Activated T-helper 17 cell treated with anti-CD3 and anti-CD28 coated beads, Interleukin-2, amount 50 U/mL, for 72 hours (primary cell): ENCODE measurements around the gene MYH15. TPM values are rescaled to one million over a fixed set of nuclear protein-coding genes. Genes with fewer than 3 reads are reported as not detected.

Source experiments
- ATAC-seq: fragments of 150-1000 bp; cut with Tn5 transposase; replicated peaks from 2 replicates; pipeline ENCODE4 v1.10.0; 2021; ENCODE audit warnings: mild to moderate bottlenecking, moderate library complexity
- H3K27ac Mint-ChIP-seq: one replicate; pipeline ENCODE4 v1.8.0; 2022; ENCODE audit warnings: mixed read lengths
- H3K27me3 Mint-ChIP-seq: one replicate; pipeline ENCODE4 v1.8.0; 2022; ENCODE audit warnings: mixed read lengths
- H3K36me3 Mint-ChIP-seq: one replicate; pipeline ENCODE4 v1.8.0; 2022; ENCODE audit warnings: low read depth, mild to moderate bottlenecking, mixed read lengths
- H3K4me1 Mint-ChIP-seq: one replicate; pipeline ENCODE4 v1.8.0; 2022; ENCODE audit warnings: mixed read lengths
- H3K4me3 Mint-ChIP-seq: one replicate; pipeline ENCODE4 v1.8.0; 2022; ENCODE audit warnings: mild to moderate bottlenecking, mixed read lengths
- H3K9me3 Mint-ChIP-seq: one replicate; pipeline ENCODE4 v1.8.0; 2022; ENCODE audit warnings: mixed read lengths
- total RNA-seq, 2 donors: library from RNA; stranded (reverse); gene quantifications; one replicate each; pipeline ENCODE4 v1.2.3, GENCODE V29; 2022

The MYH15 gene
- total RNA-seq, 2 donors from 2014 or later: 0.26 to 0.42 TPM

GRCh38 chr3:108438542-108438941 lies 71.9 kb downstream of the MYH15 start:
- no peak for ATAC-seq
- no peak overlapping the region for H3K4me3 Mint-ChIP-seq
- no peaks in the 10 kb centered on the region for H3K36me3 Mint-ChIP-seq
- no peaks in the 10 kb centered on the region for H3K4me1 Mint-ChIP-seq
- no peak overlapping the region for H3K27ac Mint-ChIP-seq
- peaks cover 7% of the 10 kb centered on the region for H3K27me3 Mint-ChIP-seq
- no peaks in the 10 kb centered on the region for H3K9me3 Mint-ChIP-seq

- ATAC-seq: no peak
- no peak overlapping the region for H3K4me3 Mint-ChIP-seq
- H3K27me3 Mint-ChIP-seq: peaks cover 7% of the 10 kb centered on the region
- H3K27ac Mint-ChIP-seq: no peak overlapping the region
- H3K9me3 Mint-ChIP-seq: no peaks in the 10 kb centered on the region
- no peaks in the 10 kb centered on the region for H3K36me3 Mint-ChIP-seq
- no peaks in the 10 kb centered on the region for H3K4me1 Mint-ChIP-seq
These were observed 73.0 kb downstream of the MYH15 start for GRCh38 chr3:108437439-108437838.

GRCh38 chr3:108433928-108434327 lies 76.5 kb downstream of the MYH15 start:
- Mint-ChIP-seq H3K4me3 (no peak overlapping the region), H3K27ac (no peak overlapping the region), H3K9me3 (no peaks in the 10 kb centered on the region)

GRCh38 chr3:108432431-108432830 lies 78.0 kb downstream of the MYH15 start:
- Mint-ChIP-seq H3K4me1 (no peaks in the 10 kb centered on the region), H3K36me3 (no peaks in the 10 kb centered on the region), H3K27me3 (peaks cover under 1% of the 10 kb centered on the region), H3K4me3 (no peak overlapping the region), H3K9me3 (no peaks in the 10 kb centered on the region), H3K27ac (no peak overlapping the region)
- ATAC-seq: no peak

More at GRCh38 chr3:108433928-108434327, 76.5 kb downstream of the MYH15 start:
- Mint-ChIP-seq H3K4me1 (no peaks in the 10 kb centered on the region), H3K36me3 (no peaks in the 10 kb centered on the region), H3K27me3 (peaks cover 4% of the 10 kb centered on the region)
- no peak for ATAC-seq

- H3K9me3 Mint-ChIP-seq: no peaks in the 10 kb centered on the region
- H3K4me3 Mint-ChIP-seq: no peak overlapping the region
- no peaks in the 10 kb centered on the region for H3K36me3 Mint-ChIP-seq
- ATAC-seq: peak; percentile 64
- H3K27me3 Mint-ChIP-seq: no peaks in the 10 kb centered on the region
- no peak overlapping the region for H3K27ac Mint-ChIP-seq
- no peaks in the 10 kb centered on the region for H3K4me1 Mint-ChIP-seq
These were observed 79.9 kb downstream of the MYH15 start for GRCh38 chr3:108430540-108430939.

GRCh38 chr3:108428586-108428985 lies 81.8 kb downstream of the MYH15 start:
- H3K9me3 Mint-ChIP-seq: no peaks in the 10 kb centered on the region
- no peaks in the 10 kb centered on the region for H3K36me3 Mint-ChIP-seq
- ATAC-seq: no peak
- H3K27me3 Mint-ChIP-seq: no peaks in the 10 kb centered on the region
- H3K4me1 Mint-ChIP-seq: no peaks in the 10 kb centered on the region
- no peak overlapping the region for H3K27ac Mint-ChIP-seq
- no peak overlapping the region for H3K4me3 Mint-ChIP-seq

GRCh38 chr3:108420926-108421325 lies 89.5 kb downstream of the MYH15 start:
- no peaks in the 10 kb centered on the region for H3K9me3 Mint-ChIP-seq
- no peaks in the 10 kb centered on the region for H3K4me1 Mint-ChIP-seq
- H3K27me3 Mint-ChIP-seq: peaks cover 3% of the 10 kb centered on the region
- H3K27ac Mint-ChIP-seq: no peak overlapping the region
- H3K36me3 Mint-ChIP-seq: no peaks in the 10 kb centered on the region
- H3K4me3 Mint-ChIP-seq: no peak overlapping the region
- ATAC-seq: peak; percentile 55

GRCh38 chr3:108416111-108416869 lies 94.1 kb downstream of the MYH15 start:
- ATAC-seq: peak; percentile 87
- Mint-ChIP-seq H3K9me3 (no peaks in the 10 kb centered on the region), H3K4me1 (no peaks in the 10 kb centered on the region)

GRCh38 chr3:108415661-108416060 lies 94.7 kb downstream of the MYH15 start:
- no peaks in the 10 kb centered on the region for H3K36me3 Mint-ChIP-seq
- no peak for ATAC-seq
- H3K27me3 Mint-ChIP-seq: peaks cover 4% of the 10 kb centered on the region
- H3K4me3 Mint-ChIP-seq: no peak overlapping the region
- H3K9me3 Mint-ChIP-seq: no peaks in the 10 kb centered on the region
- no peak overlapping the region for H3K27ac Mint-ChIP-seq
- no peaks in the 10 kb centered on the region for H3K4me1 Mint-ChIP-seq

More at GRCh38 chr3:108416111-108416869, 94.1 kb downstream of the MYH15 start:
- Mint-ChIP-seq H3K27ac (peak overlapping the region; percentile 32), H3K36me3 (no peaks in the 10 kb centered on the region), H3K4me3 (no peak overlapping the region), H3K27me3 (peaks cover 4% of the 10 kb centered on the region)

GRCh38 chr3:108414007-108414406 lies 96.4 kb downstream of the MYH15 start:
- no peaks in the 10 kb centered on the region for H3K9me3 Mint-ChIP-seq
- H3K36me3 Mint-ChIP-seq: no peaks in the 10 kb centered on the region
- H3K27me3 Mint-ChIP-seq: peaks cover 4% of the 10 kb centered on the region
- no peak for ATAC-seq
- no peak overlapping the region for H3K4me3 Mint-ChIP-seq
- H3K27ac Mint-ChIP-seq: no peak overlapping the region
- H3K4me1 Mint-ChIP-seq: no peaks in the 10 kb centered on the region

GRCh38 chr3:108412121-108412750 lies 98.2 kb downstream of the MYH15 start:
- Mint-ChIP-seq H3K4me1 (no peaks in the 10 kb centered on the region), H3K36me3 (no peaks in the 10 kb centered on the region)
- ATAC-seq: no peak

GRCh38 chr3:108410531-108410984 lies 99.8 kb downstream of the MYH15 start:
- no peak overlapping the region for H3K4me3 Mint-ChIP-seq
- H3K27ac Mint-ChIP-seq: no peak overlapping the region
- no peaks in the 10 kb centered on the region for H3K9me3 Mint-ChIP-seq
- peaks cover 4% of the 10 kb centered on the region for H3K27me3 Mint-ChIP-seq
- no peaks in the 10 kb centered on the region for H3K36me3 Mint-ChIP-seq
- ATAC-seq: no peak
- H3K4me1 Mint-ChIP-seq: no peaks in the 10 kb centered on the region

More at GRCh38 chr3:108412121-108412750, 98.2 kb downstream of the MYH15 start:
- H3K27me3 Mint-ChIP-seq: peaks cover 4% of the 10 kb centered on the region
- H3K9me3 Mint-ChIP-seq: no peaks in the 10 kb centered on the region
- H3K27ac Mint-ChIP-seq: no peak overlapping the region
- no peak overlapping the region for H3K4me3 Mint-ChIP-seq

GRCh38 chr3:108409800-108410178 lies 100.6 kb downstream of the MYH15 start:
- no peaks in the 10 kb centered on the region for H3K4me1 Mint-ChIP-seq
- no peak overlapping the region for H3K27ac Mint-ChIP-seq
- H3K9me3 Mint-ChIP-seq: no peaks in the 10 kb centered on the region
- no peaks in the 10 kb centered on the region for H3K36me3 Mint-ChIP-seq
- ATAC-seq: no peak
- peaks cover 4% of the 10 kb centered on the region for H3K27me3 Mint-ChIP-seq
- no peak overlapping the region for H3K4me3 Mint-ChIP-seq

GRCh38 chr3:108408883-108409799 lies 101.3 kb downstream of the MYH15 start:
- Mint-ChIP-seq H3K4me3 (no peak overlapping the region), H3K27ac (no peak overlapping the region), H3K4me1 (no peaks in the 10 kb centered on the region), H3K36me3 (no peaks in the 10 kb centered on the region), H3K27me3 (peaks cover 4% of the 10 kb centered on the region), H3K9me3 (no peaks in the 10 kb centered on the region)
- ATAC-seq: no peak
